HFFc6 (cell line): ENCODE measurements around the gene SPECC1L. TPM values are rescaled to one million over a fixed set of nuclear protein-coding genes. Genes with fewer than 3 reads are reported as not detected.

ENCODE experiments used
- DNase-seq: peaks from one replicate; pipeline ENCODE4 v3.0.0-alpha.2; 2018
- H3K27ac Mint-ChIP-seq: 2 replicates; pipeline ENCODE4 v1.8.0; 2020; ENCODE audit warnings: mild to moderate bottlenecking, mixed read lengths
- H3K27me3 Mint-ChIP-seq: 2 replicates; pipeline ENCODE4 v1.8.0; 2021; ENCODE audit warnings: mild to moderate bottlenecking, moderate library complexity, mixed read lengths; ENCODE audit not compliant: insufficient read depth
- H3K36me3 Mint-ChIP-seq: 2 replicates; pipeline ENCODE4 v1.8.0; 2021; ENCODE audit warnings: low read depth, mixed read lengths
- H3K4me1 Mint-ChIP-seq: 2 replicates; pipeline ENCODE4 v1.8.0; 2020; ENCODE audit warnings: low read depth, mixed read lengths
- H3K4me3 Mint-ChIP-seq: 2 replicates; pipeline ENCODE4 v1.8.0; 2020; ENCODE audit warnings: mild to moderate bottlenecking, moderate library complexity, mixed read lengths
- H3K9me3 Mint-ChIP-seq: 2 replicates; pipeline ENCODE4 v1.8.0; 2020; ENCODE audit warnings: mild to moderate bottlenecking, mixed read lengths
- total RNA-seq, 6 experiments: library from RNA; stranded (reverse); fragmentation: NEBNext Ultra II Directional; extraction: Animal tissue kit (Norgen Biotek cat#: 25700); gene quantifications; 2 replicates in 1 of 6; 3 replicates in 5 of 6; pipeline ENCODE4 v1.2.3, GENCODE V29; 2021
- TF ChIP-seq, protein P1 (sequence below): fragments of 200-600 bp; sonication (generic); IDR thresholded peaks from 2 replicates; pipeline ENCODE4 v1.5.0; 2021; ENCODE audit warnings: antibody characterized with exemption, mild to moderate bottlenecking

The SPECC1L gene
- total RNA-seq, 6 experiments from 2014 or later, result 47.3 to 61.5 (median 59.1) TPM

- TF ChIP-seq, protein P1, sequence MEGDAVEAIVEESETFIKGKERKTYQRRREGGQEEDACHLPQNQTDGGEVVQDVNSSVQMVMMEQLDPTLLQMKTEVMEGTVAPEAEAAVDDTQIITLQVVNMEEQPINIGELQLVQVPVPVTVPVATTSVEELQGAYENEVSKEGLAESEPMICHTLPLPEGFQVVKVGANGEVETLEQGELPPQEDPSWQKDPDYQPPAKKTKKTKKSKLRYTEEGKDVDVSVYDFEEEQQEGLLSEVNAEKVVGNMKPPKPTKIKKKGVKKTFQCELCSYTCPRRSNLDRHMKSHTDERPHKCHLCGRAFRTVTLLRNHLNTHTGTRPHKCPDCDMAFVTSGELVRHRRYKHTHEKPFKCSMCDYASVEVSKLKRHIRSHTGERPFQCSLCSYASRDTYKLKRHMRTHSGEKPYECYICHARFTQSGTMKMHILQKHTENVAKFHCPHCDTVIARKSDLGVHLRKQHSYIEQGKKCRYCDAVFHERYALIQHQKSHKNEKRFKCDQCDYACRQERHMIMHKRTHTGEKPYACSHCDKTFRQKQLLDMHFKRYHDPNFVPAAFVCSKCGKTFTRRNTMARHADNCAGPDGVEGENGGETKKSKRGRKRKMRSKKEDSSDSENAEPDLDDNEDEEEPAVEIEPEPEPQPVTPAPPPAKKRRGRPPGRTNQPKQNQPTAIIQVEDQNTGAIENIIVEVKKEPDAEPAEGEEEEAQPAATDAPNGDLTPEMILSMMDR, result no peak
- H3K27me3 Mint-ChIP-seq, result no peaks in the 10 kb centered on the region; the same call in 1 of the 2 replicates
- H3K4me3 Mint-ChIP-seq, result no peak overlapping the region
- peaks cover 13% of the 10 kb centered on the region for H3K4me1 Mint-ChIP-seq
- no peaks in the 10 kb centered on the region for H3K9me3 Mint-ChIP-seq
- no peak for DNase-seq
- H3K36me3 Mint-ChIP-seq, result no peaks in the 10 kb centered on the region
- no peak overlapping the region for H3K27ac Mint-ChIP-seq
These were observed 175.6 kb downstream of the SPECC1L start for GRCh38 chr22:24446260-24446611.

DNA sequence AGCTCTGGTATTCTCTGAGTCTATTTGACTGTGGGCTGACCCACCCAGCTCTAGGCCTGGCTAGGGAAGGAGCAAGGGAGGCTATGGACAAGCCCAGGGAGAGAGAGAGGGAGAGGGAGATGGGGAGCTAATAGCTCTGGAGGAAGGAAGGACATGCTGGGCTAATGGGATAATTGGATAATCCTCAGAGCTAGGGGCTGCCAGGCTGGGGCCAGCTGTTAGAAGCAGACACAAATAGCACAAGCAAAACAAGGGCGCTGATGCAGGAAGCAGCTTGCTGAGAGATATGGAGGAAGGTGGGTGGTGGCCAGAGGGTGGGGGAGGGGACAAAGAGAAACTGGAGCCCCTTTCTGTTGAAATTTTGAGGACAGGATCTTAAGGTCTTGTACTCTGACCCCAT is 180.0 kb downstream of the SPECC1L start:
- Mint-ChIP-seq H3K9me3 (0 out of 2 replicates have a peak, but pooled peaks cover 5% of the 10 kb centered on the region), H3K27ac (no peak overlapping the region)

DNA sequence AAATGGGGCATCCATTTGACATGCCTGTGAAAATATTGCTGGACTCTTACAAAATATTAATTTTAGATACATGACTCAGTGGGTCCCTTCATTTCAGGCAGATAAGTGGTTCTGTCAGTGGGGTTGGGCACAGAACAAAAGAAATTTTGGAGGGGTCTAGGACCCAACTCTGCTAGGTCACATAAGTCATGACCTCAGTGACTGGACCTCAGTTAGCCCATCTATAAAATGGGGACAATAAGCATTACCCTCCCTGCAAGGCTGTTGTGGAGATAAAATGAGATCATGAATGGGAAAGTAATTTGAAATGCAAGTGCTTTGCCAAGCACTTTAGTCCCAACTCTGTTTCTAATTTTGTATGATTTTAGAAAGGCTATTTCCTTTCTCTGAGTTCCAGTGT is 180.5 kb downstream of the SPECC1L start:
- Mint-ChIP-seq H3K4me3 (no peak overlapping the region), H3K27me3 (peaks cover 4% of the 10 kb centered on the region), H3K27ac (no peak overlapping the region), H3K9me3 (0 out of 2 replicates have a peak, but pooled peaks cover 5% of the 10 kb centered on the region), H3K36me3 (no peaks in the 10 kb centered on the region), H3K4me1 (no peaks in the 10 kb centered on the region; the same call in 1 of the 2 replicates)
- no peak for DNase-seq
- TF ChIP-seq, protein P1, result no peak

More for the DNA sequence above, 180.0 kb downstream of the SPECC1L start:
- Mint-ChIP-seq H3K4me3 (no peak overlapping the region), H3K4me1 (peaks cover under 1% of the 10 kb centered on the region; the same call in 1 of the 2 replicates), H3K36me3 (no peaks in the 10 kb centered on the region), H3K27me3 (peaks cover 4% of the 10 kb centered on the region)
- TF ChIP-seq, protein P1, result no peak
- DNase-seq, result no peak

DNA sequence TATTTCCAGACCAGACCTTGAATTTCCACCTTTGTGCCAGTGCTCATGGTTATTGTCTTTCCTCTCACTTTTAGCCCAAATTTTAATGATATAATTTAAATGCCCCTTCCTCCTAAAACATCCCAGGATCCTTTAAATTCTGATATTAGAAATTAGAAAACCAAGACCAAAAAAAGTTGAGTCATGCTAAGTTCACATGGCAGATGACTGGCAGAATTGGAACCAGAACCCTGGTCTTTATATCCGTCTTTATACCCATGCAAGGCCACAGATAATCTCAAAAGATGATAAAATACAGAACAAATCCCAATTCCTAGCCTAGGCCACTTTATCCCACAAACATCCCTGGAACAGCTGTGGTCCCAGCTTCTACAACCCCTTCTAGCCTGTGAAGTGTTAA is 183.2 kb downstream of the SPECC1L start:
- Mint-ChIP-seq H3K36me3 (no peaks in the 10 kb centered on the region), H3K4me3 (no peak overlapping the region), H3K4me1 (no peaks in the 10 kb centered on the region), H3K27me3 (peaks cover 4% of the 10 kb centered on the region), H3K27ac (no peak overlapping the region), H3K9me3 (0 out of 2 replicates have a peak, but pooled peaks cover 5% of the 10 kb centered on the region)
- TF ChIP-seq, protein P1, result no peak
- no peak for DNase-seq

DNA sequence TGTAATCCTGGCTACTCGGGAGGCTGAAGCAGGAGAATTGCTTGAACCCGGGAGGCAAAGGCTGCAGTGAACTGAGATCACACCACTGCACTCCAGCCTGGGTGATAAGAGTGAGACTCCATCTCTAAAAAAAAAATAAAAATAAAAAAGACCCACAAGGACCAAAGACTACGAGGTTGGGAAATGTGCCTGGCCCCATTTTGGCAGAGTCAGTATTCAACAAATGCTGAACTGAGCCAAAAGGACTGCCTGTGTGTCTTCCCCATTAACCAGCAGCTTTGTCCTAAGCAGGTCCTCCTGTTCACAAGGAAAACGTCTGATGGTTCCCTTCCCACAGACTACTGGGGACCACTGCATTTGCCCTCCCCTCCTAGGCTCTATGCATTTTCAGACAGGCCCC is 184.4 kb downstream of the SPECC1L start:
- H3K9me3 Mint-ChIP-seq, result 0 out of 2 replicates have a peak, but pooled peaks cover 5% of the 10 kb centered on the region
- TF ChIP-seq, protein P1, result no peak
- peaks cover 8% of the 10 kb centered on the region; the same call in 1 of the 2 replicates for H3K4me1 Mint-ChIP-seq
- peaks cover 4% of the 10 kb centered on the region for H3K27me3 Mint-ChIP-seq
- H3K4me3 Mint-ChIP-seq, result no peak overlapping the region
- no peak for DNase-seq
- no peaks in the 10 kb centered on the region for H3K36me3 Mint-ChIP-seq
- H3K27ac Mint-ChIP-seq, result no peak overlapping the region
